ENCODE results near the gene LSM6.

Gene LSM6

GRCh38 chr4:146175541-146176453 is at the start of gene LSM6:
Gene LSM6, plus strand, starts transcription at chr4:146175718. Its CDS starts 7,204 bp downstream, at chr4:146182922.
- peak; percentile 27 for DNase-seq

- DNase-seq: no peak
These were observed 43.1 kb upstream of the LSM6 start for GRCh38 chr4:146132445-146132844.

GRCh38 chr4:146134761-146135445 is 40.6 kb upstream of the LSM6 start:
- DNase-seq: no peak

GRCh38 chr4:146135941-146136340 is 39.6 kb upstream of the LSM6 start:
- DNase-seq: no peak

GRCh38 chr4:146142768-146143167 is 32.8 kb upstream of the LSM6 start:
- no peak for DNase-seq

- DNase-seq: no peak
These were observed 31.6 kb upstream of the LSM6 start for GRCh38 chr4:146143888-146144287.

GRCh38 chr4:146146918-146147317 is 28.6 kb upstream of the LSM6 start:
- no peak for DNase-seq

GRCh38 chr4:146148021-146148420 is 27.5 kb upstream of the LSM6 start:
- no peak for DNase-seq

GRCh38 chr4:146154057-146154456 is 21.5 kb upstream of the LSM6 start:
- DNase-seq: no peak

- DNase-seq: no peak
These were observed 20.3 kb upstream of the LSM6 start for GRCh38 chr4:146155152-146155724.

GRCh38 chr4:146158036-146158745 is 17.3 kb upstream of the LSM6 start:
- no peak for DNase-seq

GRCh38 chr4:146159384-146160058 is 16.0 kb upstream of the LSM6 start:
- DNase-seq: no peak

GRCh38 chr4:146161243-146161642 is 14.3 kb upstream of the LSM6 start:
- DNase-seq: no peak

GRCh38 chr4:146165221-146165620 is 10.3 kb upstream of the LSM6 start:
- DNase-seq: no peak

GRCh38 chr4:146165840-146166239 is 9.7 kb upstream of the LSM6 start:
- DNase-seq: no peak

- DNase-seq: no peak
These were observed 5.4 kb upstream of the LSM6 start for GRCh38 chr4:146170149-146170548.

GRCh38 chr4:146176891-146177290 is 1.4 kb downstream of the LSM6 start:
- DNase-seq: no peak

GRCh38 chr4:146178126-146178525 is 2.6 kb downstream of the LSM6 start:
- DNase-seq: no peak

GRCh38 chr4:146179784-146180370 is 4.4 kb downstream of the LSM6 start:
- DNase-seq: no peak

- DNase-seq: no peak
These were observed 6.9 kb downstream of the LSM6 start for GRCh38 chr4:146182443-146182842.

GRCh38 chr4:146183209-146183608 is 7.7 kb downstream of the LSM6 start:
- DNase-seq: no peak

- no peak for DNase-seq
These were observed 10.5 kb downstream of the LSM6 start for GRCh38 chr4:146186041-146186440.
